Muscle layer of duodenum (tissue), 2 donors: ENCODE measurements around the gene SLC25A22.

Experiments used
- H3K27ac ChIP-seq: one replicate; pipeline ENCODE4 v1.7.0; 2013; ENCODE audit warnings: mild to moderate bottlenecking, low read length
- H3K27me3 ChIP-seq: one replicate; pipeline ENCODE4 v1.7.0; 2013; ENCODE audit warnings: low read depth, mild to moderate bottlenecking, control low read depth, low read length
- H3K36me3 ChIP-seq, 2 donors: one replicate each; pipeline ENCODE4 v1.7.0; 2013; ENCODE audit warnings: low read length in 2 of 2, control low read depth in 1 of 2, mild to moderate bottlenecking in 1 of 2; ENCODE audit not compliant: insufficient read depth in 2 of 2, control insufficient read depth in 1 of 2
- H3K4me1 ChIP-seq, 2 donors: one replicate each; pipeline ENCODE4 v1.7.0; 2013; ENCODE audit warnings: low read length in 2 of 2, mild to moderate bottlenecking in 2 of 2, control low read depth in 1 of 2, moderate library complexity in 1 of 2; ENCODE audit not compliant: insufficient read depth in 2 of 2, control insufficient read depth in 1 of 2
- H3K4me3 ChIP-seq, 2 donors: one replicate each; pipeline ENCODE4 v1.7.0; 2013; ENCODE audit warnings: low read length in 2 of 2, low read depth in 1 of 2, mild to moderate bottlenecking in 1 of 2
- H3K9me3 ChIP-seq, 2 donors: one replicate each; pipeline ENCODE4 v1.7.0; 2013; ENCODE audit warnings: low read length in 2 of 2, control low read depth in 1 of 2, mild to moderate bottlenecking in 1 of 2; ENCODE audit not compliant: control insufficient read depth in 1 of 2
- donor health status: healthy.

The SLC25A22 gene

DNA sequence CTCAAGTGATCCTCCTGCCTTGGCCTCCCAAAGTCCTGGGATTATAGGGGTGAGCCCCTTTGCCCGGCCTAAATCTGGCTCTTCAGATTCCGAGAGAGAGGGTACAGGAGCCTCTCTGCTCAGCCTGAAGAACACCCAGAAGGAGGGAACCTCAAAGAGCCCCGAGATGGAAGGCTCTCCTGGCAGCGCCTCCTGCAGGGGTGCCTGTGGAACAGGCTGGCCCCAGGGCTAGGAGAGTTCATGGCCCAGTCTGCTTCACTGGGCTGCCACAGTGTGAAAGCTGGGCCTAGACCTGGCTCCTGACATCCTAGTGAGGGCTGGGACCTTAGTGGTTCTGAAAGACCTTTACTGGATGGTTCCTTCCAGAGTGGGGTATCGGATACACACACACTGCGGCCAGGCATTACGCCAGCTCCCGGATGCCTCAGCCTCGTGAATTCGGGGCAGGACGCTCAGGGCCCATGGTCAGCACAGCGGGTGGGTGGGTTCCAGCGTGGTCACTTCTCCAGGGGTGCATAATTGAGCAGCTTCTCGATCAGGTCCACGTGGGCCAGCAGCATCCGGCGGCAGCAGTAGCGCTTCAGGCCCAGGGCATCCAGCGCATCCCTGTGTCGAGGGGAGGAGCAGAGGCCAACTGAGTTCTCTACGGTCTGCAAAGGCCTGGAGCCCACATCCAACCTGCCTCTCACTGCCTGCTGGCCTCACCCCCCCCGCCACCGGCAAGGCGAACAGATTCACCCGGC, 42.0 kb upstream of the SLC25A22 start:
- Histone ChIP-seq H3K36me3 (peaks cover 10 to 46% of the 10 kb centered on the region in 2 donors), H3K27ac (no peak overlapping the region), H3K4me3 (peak overlapping the region in 1 of 2 donors; percentile 99), H3K27me3 (no peaks in the 10 kb centered on the region), H3K4me1 (peaks cover 11 to 48% of the 10 kb centered on the region in 2 donors), H3K9me3 (no peaks in the 10 kb centered on the region)

DNA sequence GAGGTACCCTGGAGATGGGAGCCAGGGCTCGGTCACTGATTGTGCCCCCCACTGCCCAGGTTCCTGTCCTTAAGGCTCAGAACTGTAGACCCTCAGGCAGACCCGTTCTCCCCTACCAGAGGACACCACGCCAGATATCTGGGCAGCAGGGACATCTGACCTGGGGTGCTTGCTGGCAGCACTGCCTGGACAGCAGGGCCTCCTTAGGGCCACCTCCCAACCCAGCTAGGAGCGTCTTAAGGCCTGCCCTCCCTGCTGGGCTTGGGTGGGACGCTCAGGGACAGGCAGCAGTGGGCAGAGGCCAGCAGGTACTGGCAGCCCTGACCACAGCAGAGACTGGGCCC, 41.2 kb upstream of the SLC25A22 start:
- Histone ChIP-seq H3K4me3 (no peak overlapping the region), H3K27me3 (no peaks in the 10 kb centered on the region), H3K9me3 (no peaks in the 10 kb centered on the region), H3K36me3 (peaks cover 10 to 46% of the 10 kb centered on the region in 2 donors), H3K27ac (no peak overlapping the region), H3K4me1 (peaks cover 8 to 48% of the 10 kb centered on the region in 2 donors)

DNA sequence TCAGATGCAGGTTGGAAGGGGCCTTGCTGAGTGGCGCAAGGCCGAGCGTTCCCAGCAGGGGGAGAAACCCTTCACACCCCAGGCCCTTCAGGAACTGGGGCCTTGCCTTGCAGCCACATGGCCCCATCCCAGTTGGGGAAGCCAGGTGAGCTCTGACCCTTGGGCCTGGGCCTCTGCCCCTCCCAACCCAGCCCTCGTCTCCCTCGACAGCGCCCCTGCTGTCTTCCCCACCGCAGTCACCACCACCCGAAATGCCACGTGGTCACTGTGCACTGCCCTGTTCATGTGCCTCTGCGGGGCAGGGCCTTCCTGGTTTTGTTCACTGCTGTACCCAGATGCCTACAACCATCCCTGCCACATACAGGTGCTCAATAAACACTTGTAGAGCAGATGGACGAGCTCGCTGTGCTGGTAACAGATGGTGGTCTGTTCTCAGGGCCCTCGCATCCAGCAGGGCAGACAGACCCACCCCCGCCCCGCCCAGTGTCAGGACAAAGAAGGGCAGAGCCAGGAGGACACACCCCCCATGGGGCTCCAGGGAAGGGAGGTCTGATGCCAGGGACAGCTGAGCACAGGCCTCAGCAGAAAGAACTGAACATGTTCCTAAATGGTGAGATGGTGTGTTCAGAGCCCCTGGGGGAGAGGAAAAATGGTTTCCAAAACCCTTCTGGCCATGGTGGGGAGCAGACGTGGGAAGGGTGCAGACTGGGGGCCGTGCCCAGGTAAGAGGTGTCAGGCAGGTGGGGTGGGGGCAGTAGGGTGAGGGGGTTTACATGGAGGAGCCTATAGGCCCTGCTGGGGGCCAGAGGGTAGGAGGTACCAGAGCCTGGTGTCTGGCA, 40.6 kb upstream of the SLC25A22 start:
- no peak overlapping the region for H3K27ac ChIP-seq
- no peaks in the 10 kb centered on the region for H3K9me3 ChIP-seq
- H3K4me1 ChIP-seq, result peaks cover 8 to 47% of the 10 kb centered on the region in 2 donors
- no peak overlapping the region for H3K4me3 ChIP-seq
- H3K27me3 ChIP-seq, result no peaks in the 10 kb centered on the region
- H3K36me3 ChIP-seq, result peaks cover 10 to 46% of the 10 kb centered on the region in 2 donors

DNA sequence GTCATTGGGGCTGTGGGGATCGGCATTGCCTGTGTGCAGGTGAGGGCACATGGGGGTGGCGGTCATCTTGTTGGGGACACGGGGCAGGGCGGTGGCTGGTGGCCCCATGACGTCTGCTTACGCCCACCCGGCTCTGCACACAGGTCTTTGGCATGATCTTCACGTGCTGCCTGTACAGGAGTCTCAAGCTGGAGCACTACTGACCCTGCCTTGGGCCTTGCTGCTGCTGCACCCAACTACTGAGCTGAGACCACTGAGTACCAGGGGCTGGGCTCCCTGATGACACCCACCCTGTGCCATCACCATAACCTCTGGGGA, 39.9 kb upstream of the SLC25A22 start:
- no peak overlapping the region for H3K4me3 ChIP-seq
- H3K36me3 ChIP-seq, result peaks cover 10 to 46% of the 10 kb centered on the region in 2 donors
- no peaks in the 10 kb centered on the region for H3K9me3 ChIP-seq
- no peak overlapping the region for H3K27ac ChIP-seq
- H3K27me3 ChIP-seq, result no peaks in the 10 kb centered on the region
- peaks cover 8 to 46% of the 10 kb centered on the region in 2 donors for H3K4me1 ChIP-seq

DNA sequence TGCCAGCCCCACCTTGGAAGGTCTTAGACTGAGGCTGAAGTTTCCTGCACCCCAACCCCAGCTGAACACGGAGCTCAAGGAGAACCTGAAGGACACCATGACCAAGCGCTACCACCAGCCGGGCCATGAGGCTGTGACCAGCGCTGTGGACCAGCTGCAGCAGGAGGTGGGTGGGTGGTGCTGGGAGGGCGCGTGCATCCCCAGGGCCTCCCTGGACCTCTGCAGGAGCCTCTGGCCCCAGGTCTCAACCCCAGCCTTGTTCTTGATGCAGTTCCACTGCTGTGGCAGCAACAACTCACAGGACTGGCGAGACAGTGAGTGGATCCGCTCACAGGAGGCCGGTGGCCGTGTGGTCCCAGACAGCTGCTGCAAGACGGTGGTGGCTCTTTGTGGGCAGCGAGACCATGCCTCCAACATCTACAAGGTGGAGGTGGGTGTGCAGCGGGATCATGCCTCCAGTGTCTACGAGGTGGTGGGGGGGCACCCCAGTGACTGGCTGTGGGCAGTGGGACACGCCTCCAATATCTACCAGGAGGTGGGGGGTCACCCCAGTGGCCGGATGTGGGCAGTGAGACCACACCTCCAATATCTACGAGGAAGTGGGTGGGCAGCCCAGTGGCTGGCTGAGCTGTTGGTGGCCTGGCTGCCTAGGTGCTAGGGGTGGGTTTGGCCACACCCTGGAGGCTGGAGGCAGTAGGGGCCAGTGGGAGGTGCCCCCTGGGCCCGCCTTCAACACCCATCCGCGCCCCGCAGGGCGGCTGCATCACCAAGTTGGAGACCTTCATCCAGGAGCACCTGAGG, 39.3 kb upstream of the SLC25A22 start:
- peaks cover 8 to 48% of the 10 kb centered on the region in 2 donors for H3K4me1 ChIP-seq
- H3K27ac ChIP-seq, result no peak overlapping the region
- peaks cover 10 to 46% of the 10 kb centered on the region in 2 donors for H3K36me3 ChIP-seq

DNA sequence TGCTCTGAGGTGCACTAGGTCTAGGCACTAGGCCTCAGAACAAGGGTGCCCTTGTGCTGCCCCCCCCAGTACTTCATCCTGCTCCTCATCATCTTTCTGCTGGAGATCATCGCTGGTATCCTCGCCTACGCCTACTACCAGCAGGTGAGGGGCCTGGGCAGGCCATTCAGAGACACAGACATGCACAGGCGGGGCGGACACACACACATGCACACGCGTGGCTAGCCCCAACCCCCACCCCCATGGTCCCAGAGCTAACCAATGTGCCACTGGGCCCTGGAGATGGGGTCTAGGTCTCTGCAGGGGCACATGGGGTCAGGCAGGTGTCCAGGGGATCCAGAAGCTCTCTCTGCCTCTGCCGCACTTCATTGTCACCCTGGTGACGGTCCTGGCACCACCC, 38.6 kb upstream of the SLC25A22 start:
- Histone ChIP-seq H3K4me1 (peaks cover 8 to 55% of the 10 kb centered on the region in 2 donors), H3K9me3 (no peaks in the 10 kb centered on the region), H3K36me3 (peaks cover 10 to 46% of the 10 kb centered on the region in 2 donors), H3K27ac (no peak overlapping the region), H3K4me3 (no peak overlapping the region), H3K27me3 (no peaks in the 10 kb centered on the region)

More for the DNA sequence above, 39.3 kb upstream of the SLC25A22 start:
- Histone ChIP-seq H3K27me3 (no peaks in the 10 kb centered on the region), H3K9me3 (no peaks in the 10 kb centered on the region), H3K4me3 (no peak overlapping the region)

DNA sequence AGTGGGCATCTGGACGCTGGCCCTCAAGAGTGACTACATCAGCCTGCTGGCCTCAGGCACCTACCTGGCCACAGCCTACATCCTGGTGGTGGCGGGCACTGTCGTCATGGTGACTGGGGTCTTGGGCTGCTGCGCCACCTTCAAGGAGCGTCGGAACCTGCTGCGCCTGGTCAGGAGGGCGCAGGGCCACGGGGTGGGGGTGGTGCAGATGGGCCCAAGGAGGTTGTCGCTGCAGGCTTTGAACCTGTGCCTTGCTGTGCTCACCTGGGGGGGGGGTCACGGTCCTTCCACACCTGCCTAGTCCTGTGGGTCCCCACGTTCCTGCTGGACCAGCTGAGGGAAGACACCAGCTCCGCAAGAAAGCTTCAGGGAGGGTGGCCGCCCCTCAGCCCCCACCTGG, 38.2 kb upstream of the SLC25A22 start:
- peaks cover 10 to 46% of the 10 kb centered on the region in 2 donors for H3K36me3 ChIP-seq
- H3K4me1 ChIP-seq, result peaks cover 7 to 55% of the 10 kb centered on the region in 2 donors
- no peak overlapping the region for H3K27ac ChIP-seq

DNA sequence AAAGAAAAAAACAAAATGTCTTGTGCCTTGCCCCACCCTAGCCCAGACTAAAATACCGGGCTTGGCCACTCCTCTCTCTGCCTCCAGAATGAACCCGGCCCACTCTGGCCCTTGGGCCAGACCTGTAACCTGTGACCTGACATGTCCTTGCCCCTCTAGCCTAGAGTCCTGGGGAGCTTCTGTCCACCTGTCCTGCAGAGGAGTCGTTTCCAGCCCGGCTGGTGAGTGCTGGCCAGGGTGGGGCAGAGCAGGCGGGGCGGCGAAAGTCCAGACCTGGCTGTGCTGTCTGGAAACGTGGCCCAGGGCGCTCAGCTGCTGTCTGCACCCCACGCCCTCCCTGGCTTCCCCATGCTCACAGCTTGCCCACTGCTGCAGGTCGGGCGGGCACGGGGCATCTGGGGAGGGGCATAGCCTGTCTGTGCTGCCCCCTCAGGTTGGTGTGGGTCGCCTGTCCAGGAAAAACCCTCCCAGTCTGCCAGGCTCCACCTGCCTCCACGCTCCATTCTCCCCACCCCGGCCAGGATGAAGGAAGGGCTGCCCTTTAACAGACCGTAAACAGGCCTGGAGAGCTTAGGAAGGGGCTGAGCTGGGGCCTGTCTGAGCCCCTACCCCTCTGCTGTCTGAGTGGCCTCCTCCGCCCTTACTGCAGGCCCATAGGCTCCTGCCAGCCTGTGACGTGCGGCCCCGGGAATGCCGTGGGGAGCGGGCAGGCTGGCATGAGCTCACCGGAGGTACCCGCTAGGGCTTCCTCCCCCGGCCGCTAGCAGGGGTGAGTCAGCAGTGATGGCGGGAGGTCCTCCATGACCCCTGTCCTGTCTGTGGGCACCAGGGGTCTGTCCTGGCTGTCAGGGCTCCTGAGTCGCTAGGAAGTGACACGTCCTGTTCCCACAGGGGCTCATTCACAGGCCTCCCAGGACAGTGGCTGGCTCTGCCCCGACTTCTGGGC, 36.6 kb upstream of the SLC25A22 start:
- Histone ChIP-seq H3K27me3 (no peaks in the 10 kb centered on the region), H3K36me3 (peaks cover 6 to 34% of the 10 kb centered on the region in 2 donors), H3K27ac (peak overlapping the region; percentile 85), H3K4me3 (peak overlapping the region; percentile 26 to 77), H3K4me1 (peaks cover 0 to 57% of the 10 kb centered on the region in 2 donors), H3K9me3 (no peaks in the 10 kb centered on the region)

More for the DNA sequence above, 38.2 kb upstream of the SLC25A22 start:
- Histone ChIP-seq H3K9me3 (no peaks in the 10 kb centered on the region), H3K27me3 (no peaks in the 10 kb centered on the region), H3K4me3 (no peak overlapping the region)

DNA sequence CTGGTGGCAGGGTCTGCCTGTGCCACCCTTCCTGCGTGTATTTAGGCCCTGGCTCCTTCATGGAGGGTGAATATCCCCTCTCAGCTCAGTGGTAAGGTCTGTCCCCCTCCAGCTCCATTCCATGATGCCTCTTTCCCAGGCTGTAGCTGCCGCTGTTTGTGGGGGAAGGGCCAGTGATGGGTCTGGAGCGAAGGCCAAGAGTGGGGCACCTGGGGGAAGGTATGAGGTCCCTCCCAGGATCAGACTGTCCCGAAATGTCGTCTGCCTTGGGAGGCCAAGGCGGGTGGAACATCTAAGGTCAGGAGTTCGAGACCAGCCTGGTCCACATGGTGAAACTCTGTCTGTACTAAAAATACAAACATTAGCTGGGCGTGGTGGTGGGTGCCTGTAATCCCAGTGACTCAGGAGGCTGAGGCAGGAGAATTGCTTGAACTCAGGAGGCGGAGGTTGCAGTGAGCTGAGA, 35.8 kb upstream of the SLC25A22 start:
- peak overlapping the region; percentile 85 for H3K27ac ChIP-seq
- no peaks in the 10 kb centered on the region for H3K9me3 ChIP-seq
- H3K4me3 ChIP-seq, result peak overlapping the region; percentile 60 to 77
- H3K27me3 ChIP-seq, result no peaks in the 10 kb centered on the region
- peaks cover 0 to 60% of the 10 kb centered on the region in 2 donors for H3K4me1 ChIP-seq
- H3K36me3 ChIP-seq, result peaks cover 4 to 27% of the 10 kb centered on the region in 2 donors

DNA sequence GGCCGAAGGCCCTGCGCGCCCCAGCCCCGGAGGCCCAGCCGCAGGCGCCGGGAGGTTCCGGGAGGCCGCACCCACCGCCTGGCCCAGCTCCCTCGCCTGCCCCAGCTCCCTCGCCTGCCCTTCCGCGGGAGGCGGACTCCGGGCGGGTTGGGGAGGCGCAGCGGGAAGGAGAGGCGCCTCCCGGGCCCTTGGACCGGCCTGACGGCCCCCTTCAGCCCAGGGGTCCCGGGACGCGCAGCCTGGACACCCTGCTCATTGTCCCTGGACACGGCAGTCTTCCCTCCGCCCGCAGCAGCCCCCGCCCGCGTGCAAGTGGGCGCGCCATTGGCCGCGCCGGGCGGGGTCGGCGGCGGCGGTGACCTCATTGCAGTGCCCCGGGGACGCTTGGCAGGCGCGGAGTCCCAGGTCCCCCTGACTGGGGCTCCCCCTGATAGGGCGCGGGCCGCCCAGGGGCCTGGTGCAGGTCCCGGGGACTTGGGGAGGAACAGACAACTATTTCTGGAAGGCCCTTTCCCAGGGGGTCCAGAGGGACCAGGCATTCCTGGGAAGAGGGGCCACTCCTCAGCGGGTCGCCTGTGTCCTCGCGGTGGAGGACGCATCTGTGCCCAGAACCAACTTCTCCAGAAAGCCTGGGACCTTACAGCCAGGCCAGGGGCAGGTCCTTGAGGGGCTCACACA, 35.2 kb upstream of the SLC25A22 start:
- H3K4me3 ChIP-seq, result peak overlapping the region; percentile 60 to 77
- peaks cover 0 to 62% of the 10 kb centered on the region in 2 donors for H3K4me1 ChIP-seq
- H3K27ac ChIP-seq, result peak overlapping the region; percentile 85
- no peaks in the 10 kb centered on the region for H3K9me3 ChIP-seq
- peaks cover 4 to 20% of the 10 kb centered on the region in 2 donors for H3K36me3 ChIP-seq
- no peaks in the 10 kb centered on the region for H3K27me3 ChIP-seq
